H1 (cell line): ENCODE data around the gene BTBD9. TPM values are rescaled to one million over a fixed set of nuclear protein-coding genes. Genes with fewer than 3 reads are reported as not detected.

Experiments
- EP300 ChIP-seq, 2 experiments: IDR thresholded peaks; 1 replicate in 1 of 2; 2 replicates in 1 of 2; pipeline ENCODE4 v1.6.1; 2011 to 2012; ENCODE audit warnings: low read depth in 2 of 2, low read length in 2 of 2, mild to moderate bottlenecking in 2 of 2, borderline replicate concordance in 1 of 2, inconsistent platforms in 1 of 2, moderate library complexity in 1 of 2
- EZH2 ChIP-seq: fragments of 200-600 bp; sonication (generic); IDR thresholded peaks from 2 replicates; pipeline ENCODE4 v1.7.1; 2012; ENCODE audit warnings: low read depth, mild to moderate bottlenecking, moderate library complexity, low read length, inconsistent platforms; ENCODE audit not compliant: severe bottlenecking
- GTF2F1 ChIP-seq: IDR thresholded peaks from 2 replicates; pipeline ENCODE4 v1.6.1; 2012; ENCODE audit warnings: low read depth, low read length, improper control_type of control experiment, borderline replicate concordance
- MAFK ChIP-seq: IDR thresholded peaks from 2 replicates; pipeline ENCODE4 v1.6.1; 2012; ENCODE audit warnings: low read depth, mild to moderate bottlenecking, improper control_type of control experiment, low read length
- RBBP5 ChIP-seq: IDR thresholded peaks from 2 replicates; pipeline ENCODE4 v1.7.1; 2012; ENCODE audit warnings: low read depth, mild to moderate bottlenecking, inconsistent platforms, low read length, moderate library complexity, borderline replicate concordance
- SP1 ChIP-seq: IDR thresholded peaks from 2 replicates; pipeline ENCODE4 v1.6.1; 2011; ENCODE audit warnings: low read depth, low read length
- SP2 ChIP-seq: IDR thresholded peaks from 2 replicates; pipeline ENCODE4 v1.6.1; 2012; ENCODE audit warnings: mild to moderate bottlenecking, low read length, inconsistent platforms
- TEAD4 ChIP-seq: IDR thresholded peaks from 2 replicates; pipeline ENCODE4 v1.6.1; 2012; ENCODE audit warnings: low read depth, low read length, inconsistent platforms, mixed read lengths
- polyA plus RNA-seq, 7 experiments: library from polyadenylated mRNA; depleted of rRNA in 3 of 7; stranded (reverse) in 5 of 7; unstranded in 2 of 7; fragments of >200 nt in 5 of 7; fragments of 200-250 nt in 2 of 7; gene quantifications; 1 replicate in 5 of 7; 2 replicates in 1 of 7; 4 replicates in 1 of 7; pipeline versions ENCODE4 v1.2.1 to v1.2.3, GENCODE V29; 2011 to 2013; ENCODE audit warnings: missing spikeins in 2 of 7, mixed read lengths in 2 of 7
- total RNA-seq: library from RNA; stranded (reverse); fragmentation: NEBNext Ultra II Directional; extraction: Animal tissue kit (Norgen Biotek cat#: 25700); gene quantifications from 2 replicates; pipeline ENCODE4 v1.2.1, GENCODE V29; 2021

The BTBD9 gene
- total and polyA plus RNA-seq, 2 of the 8 experiments (the other 6 are each of a cell fraction or from before 2014, with no cell fraction given) = 0.92 to 4.1 TPM

DNA sequence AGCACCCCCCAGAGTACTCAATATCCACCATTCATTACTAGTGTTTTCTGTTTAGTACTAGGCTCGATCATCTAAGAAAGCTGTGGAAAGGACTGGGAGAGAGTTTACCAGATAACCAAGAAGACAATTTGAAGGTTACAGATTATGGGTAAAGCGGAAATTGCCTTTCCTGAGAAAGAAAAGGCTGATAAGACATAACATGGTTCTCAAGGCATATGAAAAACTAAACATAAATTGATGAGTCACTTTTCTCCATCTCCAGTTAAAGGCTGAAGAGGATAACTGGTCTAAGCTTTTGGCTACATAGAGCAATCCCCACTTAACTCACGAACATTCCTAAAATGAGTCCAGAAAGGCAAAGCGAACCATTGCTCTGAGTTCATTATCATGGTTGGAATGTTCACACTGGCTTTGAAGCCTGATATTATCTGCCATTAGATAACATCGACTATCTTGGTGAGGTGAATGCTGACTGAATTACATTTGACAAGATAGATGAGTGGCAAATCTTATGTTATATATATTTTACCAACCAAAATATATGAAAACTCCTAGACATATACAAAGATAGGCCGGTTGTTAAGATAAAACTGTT, 65.8 kb downstream of the BTBD9 start (continued):
- no peak for TF ChIP-seq SP2
- TF ChIP-seq EP300 (IDR thresholded peaks at IDR 0.05; ENCODE audit: borderline replicate concordance in 1 of 2, low read depth in 2 of 2, low read length in 2 of 2) = no peak
- no peak for TF ChIP-seq SP1
- no peak for TF ChIP-seq MAFK
- TF ChIP-seq RBBP5 = no peak
- no peak for TF ChIP-seq TEAD4
- no peak for TF ChIP-seq GTF2F1
- TF ChIP-seq EZH2 = no peak
